HepG2 (cell line): ENCODE results near the gene SDR42E2. TPM values are rescaled to one million over a fixed set of nuclear protein-coding genes. Genes with fewer than 3 reads are reported as not detected.

Experiments used
- AGO1 ChIP-seq: fragments of 200-400 bp; formaldehyde crosslinking; IDR thresholded peaks from 2 replicates; pipeline ENCODE4 v1.6.1; 2017; ENCODE audit warnings: mild to moderate bottlenecking, low read depth, low read length, moderate library complexity; ENCODE audit not compliant: poor library complexity, severe bottlenecking
- AGO2 ChIP-seq: fragments of 200-400 bp; formaldehyde crosslinking; optimal IDR thresholded peaks from 2 replicates; pipeline ENCODE3; 2017; ENCODE audit warnings: mild to moderate bottlenecking, low read depth, low read length, moderate library complexity
- BRF2 ChIP-seq: sonication (generic); formaldehyde crosslinking; IDR thresholded peaks from 2 replicates; pipeline ENCODE4 v1.8.1; 2022; ENCODE audit warnings: mild to moderate bottlenecking, missing genetic modification reagents
- CEBPB ChIP-seq: IDR thresholded peaks from 2 replicates; pipeline ENCODE4 v1.6.1; 2011; ENCODE audit warnings: low read depth, low read length, improper control_type of control experiment, borderline replicate concordance
- CHD4 ChIP-seq: fragments of 200-600 bp; sonication (generic); IDR thresholded peaks from 2 replicates; pipeline ENCODE4 v1.7.0; 2017; ENCODE audit warnings: mild to moderate bottlenecking, low read length, borderline replicate concordance
- ESRRA ChIP-seq: sonication (generic); formaldehyde crosslinking; IDR thresholded peaks from 2 replicates; pipeline ENCODE4 v1.5.1; 2020; ENCODE audit warnings: mild to moderate bottlenecking, low read depth, missing genetic modification reagents
- HNRNPUL1 ChIP-seq: fragments of 200-400 bp; formaldehyde crosslinking; IDR thresholded peaks from 2 replicates; pipeline ENCODE4 v1.6.1; 2017; ENCODE audit warnings: low read depth, mild to moderate bottlenecking, low read length, moderate library complexity
- JARID2 ChIP-seq: sonication (generic); formaldehyde crosslinking; IDR thresholded peaks from 2 replicates; pipeline ENCODE4 v1.8.1; 2023; ENCODE audit warnings: missing genetic modification reagents, inconsistent platforms; ENCODE audit not compliant: insufficient replicate concordance
- KAT8 ChIP-seq: IDR thresholded peaks from 2 replicates; pipeline ENCODE4 v1.6.1; 2016; ENCODE audit warnings: missing genetic modification reagents, missing compliant biosample characterization
- MXD3 ChIP-seq: IDR thresholded peaks from 2 replicates; pipeline ENCODE4 v1.6.1; 2016; ENCODE audit warnings: mild to moderate bottlenecking, missing biosample characterization, missing genetic modification reagents
- NCOA2 ChIP-seq: sonication (generic); formaldehyde crosslinking; IDR thresholded peaks from 2 replicates; pipeline ENCODE4 v1.8.0; 2022; ENCODE audit warnings: inconsistent platforms
- NFE2L1 ChIP-seq: sonication (generic); formaldehyde crosslinking; IDR thresholded peaks from 2 replicates; pipeline ENCODE4 v1.4.0; 2020; ENCODE audit warnings: missing genetic modification reagents, mild to moderate bottlenecking, borderline replicate concordance
- RXRA ChIP-seq: sonication (generic); formaldehyde crosslinking; IDR thresholded peaks from 2 replicates; pipeline ENCODE4 v1.5.1; 2020; ENCODE audit warnings: missing genetic modification reagents
- SKI ChIP-seq: fragments of 450-650 bp; IDR thresholded peaks from one replicate; pipeline ENCODE4 v1.6.1; 2018; ENCODE audit warnings: mild to moderate bottlenecking; ENCODE audit not compliant: partially characterized antibody
- TOE1 ChIP-seq: sonication (generic); formaldehyde crosslinking; IDR thresholded peaks from 2 replicates; pipeline ENCODE4 v1.4.0; 2020; ENCODE audit warnings: mild to moderate bottlenecking, missing genetic modification reagents
- ZFY ChIP-seq: sonication (generic); formaldehyde crosslinking; IDR thresholded peaks from 2 replicates; pipeline ENCODE4 v1.4.0; 2020; ENCODE audit warnings: missing genetic modification reagents
- ZNF136 ChIP-seq: sonication (generic); formaldehyde crosslinking; IDR thresholded peaks from 2 replicates; pipeline ENCODE4 v1.8.1; 2022; ENCODE audit warnings: low read depth, mild to moderate bottlenecking, moderate library complexity, missing genetic modification reagents
- ZNF160 ChIP-seq: sonication (generic); formaldehyde crosslinking; IDR thresholded peaks from 2 replicates; pipeline ENCODE4 v1.8.0; 2022; ENCODE audit warnings: mild to moderate bottlenecking, inconsistent platforms, missing genetic modification reagents
- ZNF350 ChIP-seq: sonication (generic); formaldehyde crosslinking; IDR thresholded peaks from 2 replicates; pipeline ENCODE4 v1.4.0; 2020; ENCODE audit warnings: mild to moderate bottlenecking, low read depth, missing genetic modification reagents, borderline replicate concordance
- ZNF709 ChIP-seq: sonication (generic); formaldehyde crosslinking; IDR thresholded peaks from 2 replicates; pipeline ENCODE4 v1.5.0; 2020; ENCODE audit warnings: mild to moderate bottlenecking, missing genetic modification reagents
- ZNF766 ChIP-seq: sonication (generic); formaldehyde crosslinking; IDR thresholded peaks from 2 replicates; pipeline ENCODE4 v1.5.0; 2020; ENCODE audit warnings: missing genetic modification reagents, borderline replicate concordance
- ZNF839 ChIP-seq: sonication (generic); formaldehyde crosslinking; IDR thresholded peaks from 2 replicates; pipeline ENCODE4 v1.4.0; 2020; ENCODE audit warnings: missing genetic modification reagents, mild to moderate bottlenecking, borderline replicate concordance
- ZSCAN30 ChIP-seq: sonication (generic); formaldehyde crosslinking; IDR thresholded peaks from 2 replicates; pipeline ENCODE4 v1.5.0; 2020; ENCODE audit warnings: mild to moderate bottlenecking, missing genetic modification reagents
- polyA plus RNA-seq, 8 experiments: library from polyadenylated mRNA; depleted of rRNA in 3 of 8; stranded (reverse) in 7 of 8; unstranded in 1 of 8; fragments of >200 nt; fragmentation: Illumina TruSeq in 4 of 8; extraction: Trizol in 4 of 8; gene quantifications; 2 replicates each; pipeline versions ENCODE4 v1.2.1 to v1.2.3, GENCODE V29; 2011 to 2016; ENCODE audit warnings: low read depth in 4 of 8, missing spikeins in 1 of 8, mixed read lengths in 1 of 8; ENCODE audit not compliant: insufficient read depth in 1 of 8
- total RNA-seq, 5 experiments: library from RNA; depleted of rRNA; stranded (reverse); fragments of >200 nt; fragmentation: Illumina TruSeq; extraction: Trizol; gene quantifications; 2 replicates each; pipeline ENCODE4 v1.2.3, GENCODE V29; 2016; ENCODE audit warnings: low read depth in 1 of 5
- TF ChIP-seq, protein P1 (sequence below): sonication (generic); formaldehyde crosslinking; IDR thresholded peaks from 2 replicates; pipeline ENCODE4 v1.9.0; 2021; ENCODE audit warnings: missing genetic modification reagents, mild to moderate bottlenecking, borderline replicate concordance
- TF ChIP-seq, protein P2 (sequence below): sonication (generic); formaldehyde crosslinking; IDR thresholded peaks from 2 replicates; pipeline ENCODE4 v1.8.1; 2023; ENCODE audit warnings: mild to moderate bottlenecking, missing genetic modification reagents
- TF ChIP-seq, protein P3 (sequence below): sonication (generic); formaldehyde crosslinking; IDR thresholded peaks from 2 replicates; pipeline ENCODE4 v1.8.0; 2022; ENCODE audit warnings: mild to moderate bottlenecking, missing genetic modification reagents, moderate library complexity

SDR42E2 gene
- total and polyA plus RNA-seq, 2 of the 13 experiments (the other 11 are each of a cell fraction or from before 2014, with no cell fraction given): 0.05 to 0.11 TPM

- TF ChIP-seq ZNF136 (CRISPR knock-in tag) (no peak), KAT8 (peak; percentile 88; the same call in 1 of the 2 replicates), CEBPB (no peak), ZNF350 (CRISPR knock-in tag) (peak; percentile 98; the same call in 1 of the 2 replicates), RXRA (peak; percentile 70), BRF2 (CRISPR knock-in tag) (peak; percentile 74; the same call in 1 of the 2 replicates), ZSCAN30 (CRISPR knock-in tag) (no peak), SKI (no peak), NFE2L1 (CRISPR knock-in tag) (no peak), ESRRA (CRISPR knock-in tag) (no peak; the same call in 1 of the 2 replicates), ZNF766 (CRISPR knock-in tag) (peak; percentile 80), JARID2 (CRISPR knock-in tag) (peak; percentile 91), NCOA2 (CRISPR knock-in tag) (peak; percentile 70), ZNF160 (CRISPR knock-in tag) (peak; percentile 78; the same call in 1 of the 2 replicates), HNRNPUL1 (no peak), AGO2 (no peak), AGO1 (no peak), TOE1 (CRISPR knock-in tag) (peak; percentile 83; the same call in 1 of the 2 replicates), ZNF709 (CRISPR knock-in tag) (peak; percentile 25; the same call in 1 of the 2 replicates), ZFY (peak; percentile 57), CHD4 (peak; percentile 96), ZNF839 (CRISPR knock-in tag) (peak; percentile 89; the same call in 1 of the 2 replicates), MXD3 (CRISPR knock-in tag) (peak; percentile 82)
- TF ChIP-seq, protein P1, sequence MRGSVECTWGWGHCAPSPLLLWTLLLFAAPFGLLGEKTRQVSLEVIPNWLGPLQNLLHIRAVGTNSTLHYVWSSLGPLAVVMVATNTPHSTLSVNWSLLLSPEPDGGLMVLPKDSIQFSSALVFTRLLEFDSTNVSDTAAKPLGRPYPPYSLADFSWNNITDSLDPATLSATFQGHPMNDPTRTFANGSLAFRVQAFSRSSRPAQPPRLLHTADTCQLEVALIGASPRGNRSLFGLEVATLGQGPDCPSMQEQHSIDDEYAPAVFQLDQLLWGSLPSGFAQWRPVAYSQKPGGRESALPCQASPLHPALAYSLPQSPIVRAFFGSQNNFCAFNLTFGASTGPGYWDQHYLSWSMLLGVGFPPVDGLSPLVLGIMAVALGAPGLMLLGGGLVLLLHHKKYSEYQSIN: no peak
- TF ChIP-seq, protein P2, sequence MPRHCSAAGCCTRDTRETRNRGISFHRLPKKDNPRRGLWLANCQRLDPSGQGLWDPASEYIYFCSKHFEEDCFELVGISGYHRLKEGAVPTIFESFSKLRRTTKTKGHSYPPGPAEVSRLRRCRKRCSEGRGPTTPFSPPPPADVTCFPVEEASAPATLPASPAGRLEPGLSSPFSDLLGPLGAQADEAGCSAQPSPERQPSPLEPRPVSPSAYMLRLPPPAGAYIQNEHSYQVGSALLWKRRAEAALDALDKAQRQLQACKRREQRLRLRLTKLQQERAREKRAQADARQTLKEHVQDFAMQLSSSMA (CRISPR knock-in tag): no peak
- TF ChIP-seq, protein P3, sequence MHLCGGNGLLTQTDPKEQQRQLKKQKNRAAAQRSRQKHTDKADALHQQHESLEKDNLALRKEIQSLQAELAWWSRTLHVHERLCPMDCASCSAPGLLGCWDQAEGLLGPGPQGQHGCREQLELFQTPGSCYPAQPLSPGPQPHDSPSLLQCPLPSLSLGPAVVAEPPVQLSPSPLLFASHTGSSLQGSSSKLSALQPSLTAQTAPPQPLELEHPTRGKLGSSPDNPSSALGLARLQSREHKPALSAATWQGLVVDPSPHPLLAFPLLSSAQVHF: no peak
Observed at GRCh38 chr16:22195695-22196558, 33.6 kb downstream of the SDR42E2 start (continued).
